VCaP (cell line): Measurements from ENCODE around the gene SLC25A12.

ENCODE experiments used
- H3K27ac ChIP-seq: fragments of 450-650 bp; 2 replicates; pipeline ENCODE4 v1.5.1; 2017
- TF ChIP-seq, protein P1 (sequence below): fragments of 450-650 bp; conservative IDR thresholded peaks from 2 replicates; pipeline ENCODE4 v1.5.1; 2017; ENCODE audit warnings: mild to moderate bottlenecking, moderate library complexity

Gene SLC25A12

GRCh38 chr2:171841996-171842395, 52.0 kb downstream of the SLC25A12 start:
- TF ChIP-seq, protein P1, sequence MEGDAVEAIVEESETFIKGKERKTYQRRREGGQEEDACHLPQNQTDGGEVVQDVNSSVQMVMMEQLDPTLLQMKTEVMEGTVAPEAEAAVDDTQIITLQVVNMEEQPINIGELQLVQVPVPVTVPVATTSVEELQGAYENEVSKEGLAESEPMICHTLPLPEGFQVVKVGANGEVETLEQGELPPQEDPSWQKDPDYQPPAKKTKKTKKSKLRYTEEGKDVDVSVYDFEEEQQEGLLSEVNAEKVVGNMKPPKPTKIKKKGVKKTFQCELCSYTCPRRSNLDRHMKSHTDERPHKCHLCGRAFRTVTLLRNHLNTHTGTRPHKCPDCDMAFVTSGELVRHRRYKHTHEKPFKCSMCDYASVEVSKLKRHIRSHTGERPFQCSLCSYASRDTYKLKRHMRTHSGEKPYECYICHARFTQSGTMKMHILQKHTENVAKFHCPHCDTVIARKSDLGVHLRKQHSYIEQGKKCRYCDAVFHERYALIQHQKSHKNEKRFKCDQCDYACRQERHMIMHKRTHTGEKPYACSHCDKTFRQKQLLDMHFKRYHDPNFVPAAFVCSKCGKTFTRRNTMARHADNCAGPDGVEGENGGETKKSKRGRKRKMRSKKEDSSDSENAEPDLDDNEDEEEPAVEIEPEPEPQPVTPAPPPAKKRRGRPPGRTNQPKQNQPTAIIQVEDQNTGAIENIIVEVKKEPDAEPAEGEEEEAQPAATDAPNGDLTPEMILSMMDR, result no peak
- no peak overlapping the region for H3K27ac ChIP-seq

- H3K27ac ChIP-seq, result no peak overlapping the region
- TF ChIP-seq, protein P1, result no peak
These were observed 56.3 kb downstream of the SLC25A12 start for GRCh38 chr2:171837736-171838135.

DNA sequence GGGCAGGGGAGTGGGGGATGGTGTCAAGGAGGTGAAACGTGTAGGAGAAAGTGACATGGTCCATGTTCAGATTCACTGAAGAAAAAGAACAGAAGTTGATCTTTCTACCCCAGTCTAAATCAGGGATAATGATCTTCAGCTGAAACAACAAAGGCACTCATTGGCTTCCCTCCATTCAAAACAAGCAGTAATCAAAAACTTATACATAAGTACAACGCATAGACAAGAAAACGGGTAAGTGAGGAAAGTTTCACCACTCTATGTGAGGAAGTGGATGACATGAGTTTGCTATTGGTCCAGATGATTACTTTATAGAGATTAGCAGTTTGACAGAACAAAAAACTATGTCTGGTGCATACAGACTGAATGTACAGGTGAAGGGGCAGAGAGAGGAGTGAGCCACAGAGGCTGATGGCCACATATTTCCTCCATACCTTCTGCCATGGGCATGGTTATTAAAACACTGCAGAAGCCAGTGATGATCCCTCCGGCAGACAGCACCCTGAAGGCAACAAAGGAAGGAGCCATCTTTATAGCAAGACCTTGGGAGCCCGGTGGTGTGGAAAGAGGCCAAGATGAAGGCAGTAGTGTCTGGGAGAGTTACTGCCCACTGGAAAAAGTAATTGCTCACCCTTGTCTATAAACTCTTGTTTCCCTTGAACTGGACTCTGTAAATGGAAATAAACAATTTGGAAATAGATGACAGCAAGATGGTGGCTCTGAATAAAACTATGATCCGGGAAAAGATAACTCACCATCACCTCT, 57.7 kb downstream of the SLC25A12 start:
- TF ChIP-seq, protein P1, result no peak
- no peak overlapping the region for H3K27ac ChIP-seq

- TF ChIP-seq, protein P1, result no peak
- H3K27ac ChIP-seq, result no peak overlapping the region
These were observed 58.7 kb downstream of the SLC25A12 start for GRCh38 chr2:171835386-171835785.

GRCh38 chr2:171834286-171834685, 59.8 kb downstream of the SLC25A12 start:
- no peak overlapping the region for H3K27ac ChIP-seq
- TF ChIP-seq, protein P1, result no peak

GRCh38 chr2:171832489-171832888, 61.6 kb downstream of the SLC25A12 start:
- TF ChIP-seq, protein P1, result no peak
- H3K27ac ChIP-seq, result no peak overlapping the region

- TF ChIP-seq, protein P1, result no peak
- H3K27ac ChIP-seq, result no peak overlapping the region
These were observed 64.0 kb downstream of the SLC25A12 start for GRCh38 chr2:171830039-171830438.
